ENCODE data around the gene UBE4A.

GRCh38 chr11:118437208-118438125, 78.1 kb downstream of the UBE4A start:
- no peak for TF ChIP-seq CTCF (IDR thresholded peaks at IDR 0.05)
- no peak for TF ChIP-seq POLR2AphosphoS5 (IDR thresholded peaks at IDR 0.05)
- TF ChIP-seq POLR2A (IDR thresholded peaks at IDR 0.05): no peak
